ENCODE data around the gene PITPNC1. TPM values are rescaled to one million over a fixed set of nuclear protein-coding genes. Genes with fewer than 3 reads are reported as not detected.
A peak's percentile ranks its signal among the peaks of the same experiment; 100 is the strongest.
"Not testable (repeated sequence)": the region's sequence is repeated elsewhere in the genome, so short reads cannot be mapped to it uniquely, and the experiment has no call there.

The PITPNC1 gene
- total RNA-seq, 4 donors from 2014 or later: 1.6 to 6.0 (median 3.2) TPM

GRCh38 chr17:67427424-67427823, 50.3 kb downstream of the PITPNC1 start:
- H3K4me1 ChIP-seq: peaks cover 7% of the 10 kb centered on the region
- WGBS: 59% methylated on average over 4 of the region's 4 CpGs
- H3K36me3 ChIP-seq: no peaks in the 10 kb centered on the region
- no peak overlapping the region for H3K27ac ChIP-seq
- H3K4me3 ChIP-seq: no peak overlapping the region
- DNase-seq (ENCODE audit: low spot score in 2 of 2): no peak
- TF ChIP-seq EP300 (IDR thresholded peaks at IDR 0.05): no peak
- TF ChIP-seq POLR2AphosphoS5 (IDR thresholded peaks at IDR 0.05): no peak
- no peak for TF ChIP-seq CTCF (IDR thresholded peaks at IDR 0.05)
- no peak for TF ChIP-seq POLR2A (IDR thresholded peaks at IDR 0.05)
- no peaks in the 10 kb centered on the region for H3K9me3 ChIP-seq
- H3K27me3 ChIP-seq: no peaks in the 10 kb centered on the region

- H3K36me3 ChIP-seq; H3K27me3 ChIP-seq; H3K4me3 ChIP-seq; H3K27ac ChIP-seq; H3K9me3 ChIP-seq; DNase-seq (ENCODE audit: low spot score in 2 of 2): not testable (repeated sequence)
- 97% methylated on average over 4 of the region's 4 CpGs for WGBS
- peaks cover 11% of the 10 kb centered on the region for H3K4me1 ChIP-seq
Measured at GRCh38 chr17:67430515-67430914, 53.4 kb downstream of the PITPNC1 start.

- no peak overlapping the region for H3K27ac ChIP-seq
- no peak overlapping the region for H3K4me3 ChIP-seq
- peaks cover 11% of the 10 kb centered on the region for H3K4me1 ChIP-seq
- no peaks in the 10 kb centered on the region for H3K27me3 ChIP-seq
- DNase-seq (ENCODE audit: low spot score in 2 of 2): no peak
- TF ChIP-seq EP300 (IDR thresholded peaks at IDR 0.05) (no peak), POLR2A (IDR thresholded peaks at IDR 0.05) (no peak), POLR2AphosphoS5 (IDR thresholded peaks at IDR 0.05) (no peak), CTCF (IDR thresholded peaks at IDR 0.05) (no peak)
- H3K36me3 ChIP-seq: no peaks in the 10 kb centered on the region
- no peaks in the 10 kb centered on the region for H3K9me3 ChIP-seq
- WGBS: 61% methylated on average over 9 of the region's 9 CpGs
Measured at GRCh38 chr17:67431249-67432015, 54.4 kb downstream of the PITPNC1 start.

- H3K27me3 ChIP-seq: no peaks in the 10 kb centered on the region
- WGBS: 69% methylated on average over 21 of the region's 21 CpGs
- no peak for DNase-seq (ENCODE audit: low spot score in 2 of 2)
- no peak overlapping the region for H3K27ac ChIP-seq
- no peaks in the 10 kb centered on the region for H3K9me3 ChIP-seq
- no peaks in the 10 kb centered on the region for H3K36me3 ChIP-seq
- TF ChIP-seq EP300 (IDR thresholded peaks at IDR 0.05) (no peak), CTCF (IDR thresholded peaks at IDR 0.05) (no peak), POLR2A (IDR thresholded peaks at IDR 0.05) (no peak)
- H3K4me1 ChIP-seq: peaks cover 11% of the 10 kb centered on the region
- H3K4me3 ChIP-seq: no peak overlapping the region
Measured at GRCh38 chr17:67433248-67433924, 56.3 kb downstream of the PITPNC1 start.

- no peak for DNase-seq (ENCODE audit: low spot score in 2 of 2)
- WGBS: 67% methylated on average over 6 of the region's 6 CpGs
- Histone ChIP-seq H3K4me1 (peaks cover 11% of the 10 kb centered on the region), H3K36me3 (no peaks in the 10 kb centered on the region), H3K27ac (peak overlapping the region; percentile 6), H3K9me3 (no peaks in the 10 kb centered on the region), H3K27me3 (no peaks in the 10 kb centered on the region), H3K4me3 (no peak overlapping the region)
- no peak for TF ChIP-seq EP300 (IDR thresholded peaks at IDR 0.05)
- no peak for TF ChIP-seq POLR2AphosphoS5 (IDR thresholded peaks at IDR 0.05)
- TF ChIP-seq POLR2A (IDR thresholded peaks at IDR 0.05): no peak
- TF ChIP-seq CTCF (IDR thresholded peaks at IDR 0.05): no peak
Measured at GRCh38 chr17:67434061-67434525, 57.0 kb downstream of the PITPNC1 start.

All from suprapubic skin (tissue), 4 donors.